HEK293 (cell line): ENCODE measurements around the gene PTGR1.

Experiments
- CTCF ChIA-PET: fragments of 350-600 bp; formaldehyde crosslinking; extraction: SDS; loops from one replicate; lab custom pipeline; 2021; ENCODE audit warnings: antibody characterized with exemption; lab: Yijun Ruan, JAX
- POLR2A ChIA-PET: fragments of 300-600 bp; formaldehyde crosslinking; extraction: SDS; loops from one replicate; lab custom pipeline; 2020; ENCODE audit warnings: antibody characterized with exemption, inconsistent platforms; lab: Yijun Ruan, JAX
- H3K27ac ChIP-seq: fragments of 200-500 bp; sonication (Bioruptor generic); 2 replicates; pipeline ENCODE4 v1.5.1; 2014; ENCODE audit warnings: low read depth, low read length, control low read depth, inconsistent platforms; ENCODE audit errors: extremely low read depth
- H3K36me3 ChIP-seq, 2 experiments: fragments of 200-500 bp in 1 of 2; sonication (Bioruptor generic) in 1 of 2; 1 replicate in 1 of 2; 2 replicates in 1 of 2; pipeline ENCODE4 v1.5.1; 2014 to 2017; ENCODE audit warnings: inconsistent platforms in 2 of 2, low read length in 2 of 2; ENCODE audit not compliant: control insufficient read depth in 2 of 2, insufficient read depth in 1 of 2
- H3K4me1 ChIP-seq: fragments of 200-500 bp; sonication (Bioruptor generic); 2 replicates; pipeline ENCODE4 v1.5.1; 2014; ENCODE audit warnings: mild to moderate bottlenecking, low read length, inconsistent platforms; ENCODE audit not compliant: control insufficient read depth, insufficient read depth
- H3K4me3 ChIP-seq: 2 replicates; pipeline ENCODE4 v1.5.1; 2011; ENCODE audit warnings: low read depth, mild to moderate bottlenecking, control low read depth, low read length, moderate library complexity
- H3K9me3 ChIP-seq: fragments of 200-500 bp; sonication (Bioruptor generic); 2 replicates; pipeline ENCODE4 v1.5.1; 2014; ENCODE audit warnings: low read depth, low read length, inconsistent platforms; ENCODE audit not compliant: control insufficient read depth, insufficient read depth
- EGR2 ChIP-seq: fragments of 450-650 bp; formaldehyde crosslinking; IDR thresholded peaks from 2 replicates; pipeline ENCODE4 v1.5.1; 2016; ENCODE audit warnings: low read depth, missing biosample characterization, missing genetic modification characterization
- IKZF3 ChIP-seq: fragments of 450-650 bp; IDR thresholded peaks from 2 replicates; pipeline ENCODE4 v1.5.0; 2018; ENCODE audit warnings: missing biosample characterization, mild to moderate bottlenecking, missing genetic modification characterization, moderate library complexity
- KLF10 ChIP-seq: fragments of 450-650 bp; IDR thresholded peaks from 2 replicates; pipeline ENCODE4 v1.5.1; 2018; ENCODE audit warnings: missing biosample characterization, mild to moderate bottlenecking, missing genetic modification characterization
- OSR2 ChIP-seq: fragments of 450-650 bp; formaldehyde crosslinking; IDR thresholded peaks from 2 replicates; pipeline ENCODE4 v1.5.1; 2016; ENCODE audit warnings: missing biosample characterization, missing genetic modification characterization
- SCRT2 ChIP-seq: fragments of 450-650 bp; formaldehyde crosslinking; IDR thresholded peaks from 2 replicates; pipeline ENCODE4 v1.5.1; 2016; ENCODE audit warnings: missing biosample characterization, missing genetic modification characterization
- SETDB1 ChIP-seq: IDR thresholded peaks from one replicate; pipeline ENCODE4 v1.6.1; 2017; ENCODE audit warnings: mild to moderate bottlenecking, low read length, moderate library complexity, mixed read lengths; ENCODE audit not compliant: insufficient read length
- ZNF169 ChIP-seq: fragments of 450-650 bp; formaldehyde crosslinking; IDR thresholded peaks from 2 replicates; pipeline ENCODE4 v1.5.1; 2016; ENCODE audit warnings: missing biosample characterization, missing genetic modification characterization
- ZNF2 ChIP-seq: fragments of 450-650 bp; formaldehyde crosslinking; IDR thresholded peaks from 2 replicates; pipeline ENCODE4 v1.5.1; 2016; ENCODE audit warnings: missing biosample characterization, missing genetic modification characterization
- ZNF501 ChIP-seq: fragments of 450-650 bp; formaldehyde crosslinking; IDR thresholded peaks from 2 replicates; pipeline ENCODE4 v1.5.1; 2016; ENCODE audit warnings: missing biosample characterization, missing genetic modification characterization
- ZNF549 ChIP-seq: fragments of 450-650 bp; IDR thresholded peaks from 2 replicates; pipeline ENCODE4 v1.5.1; 2018; ENCODE audit warnings: missing biosample characterization, missing genetic modification characterization, mild to moderate bottlenecking, inconsistent platforms, moderate library complexity
- ZNF561 ChIP-seq: fragments of 450-650 bp; IDR thresholded peaks from 2 replicates; pipeline ENCODE4 v1.5.1; 2018; ENCODE audit warnings: missing biosample characterization, missing genetic modification characterization, borderline replicate concordance
- ZNF585B ChIP-seq: fragments of 450-650 bp; formaldehyde crosslinking; IDR thresholded peaks from 2 replicates; pipeline ENCODE4 v1.5.1; 2016; ENCODE audit warnings: missing biosample characterization, missing genetic modification characterization
- ZNF629 ChIP-seq: fragments of 450-650 bp; formaldehyde crosslinking; IDR thresholded peaks from 2 replicates; pipeline ENCODE4 v1.5.1; 2017; ENCODE audit warnings: missing biosample characterization, missing genetic modification characterization
- TF ChIP-seq, protein P1 (sequence below): fragments of 450-650 bp; formaldehyde crosslinking; IDR thresholded peaks from 2 replicates; pipeline ENCODE4 v1.5.1; 2016; ENCODE audit warnings: missing biosample characterization, missing genetic modification characterization
- TF ChIP-seq, protein P2 (sequence below): fragments of 450-650 bp; formaldehyde crosslinking; IDR thresholded peaks from 2 replicates; pipeline ENCODE4 v1.5.1; 2016; ENCODE audit warnings: missing biosample characterization, missing genetic modification characterization, low read depth
- TF ChIP-seq, protein P3 (sequence below): fragments of 450-650 bp; formaldehyde crosslinking; IDR thresholded peaks from 2 replicates; pipeline ENCODE4 v1.5.1; 2016; ENCODE audit warnings: missing biosample characterization, missing genetic modification characterization

Gene PTGR1

DNA sequence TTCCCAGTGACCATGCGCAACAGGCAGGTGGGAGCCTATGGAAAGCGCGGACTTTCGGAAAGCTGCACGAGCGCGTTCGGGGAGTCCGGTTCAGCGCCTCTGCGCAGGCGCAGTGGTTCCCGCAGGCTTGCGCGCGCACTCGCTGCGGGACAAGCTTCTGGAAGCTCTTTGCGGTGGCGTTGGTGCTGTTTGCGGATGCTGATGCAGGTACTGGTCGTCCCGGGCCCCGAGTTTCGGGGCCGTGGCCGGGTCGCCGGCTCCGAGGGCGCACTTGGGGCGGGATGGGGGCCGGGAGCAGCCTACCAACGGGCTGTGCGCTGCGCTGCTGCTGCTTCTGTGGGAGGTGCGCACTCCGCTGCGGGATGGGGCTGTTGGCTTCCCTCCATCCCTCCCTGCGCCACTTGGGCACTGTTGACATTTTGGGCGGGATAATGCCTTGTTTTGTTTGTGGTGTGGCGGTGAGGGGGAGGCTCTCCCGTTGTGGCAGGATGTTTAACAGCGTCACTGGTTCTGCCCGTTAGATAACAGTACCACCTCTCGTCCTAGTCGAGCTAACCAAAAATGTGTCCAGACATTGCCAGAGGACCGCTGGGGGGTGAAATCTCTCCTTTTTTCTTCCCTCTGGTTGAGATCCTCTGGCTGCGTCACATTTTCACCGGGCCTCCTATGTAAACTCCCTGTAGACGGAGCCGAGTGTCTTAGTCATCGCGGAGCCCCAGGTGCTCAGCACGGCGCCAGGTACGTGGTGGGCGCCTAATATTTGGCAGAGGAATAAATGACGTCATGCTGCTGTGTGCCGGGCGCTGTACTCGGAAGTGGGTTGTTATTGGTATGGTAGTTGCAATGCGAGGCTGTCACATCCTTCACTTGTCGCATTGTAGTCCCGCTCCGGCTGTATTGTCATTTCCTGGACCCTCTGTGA lies 74.1 kb downstream of the PTGR1 start, which contains the start of gene ZNF483 (continued):
- TF ChIP-seq ZNF629, result peak; percentile 76
- 0 out of 2 replicates have a peak, but pooled peaks have one; percentile 19 for TF ChIP-seq ZNF2 (tag by site-specific recombination)
- TF ChIP-seq, protein P1, sequence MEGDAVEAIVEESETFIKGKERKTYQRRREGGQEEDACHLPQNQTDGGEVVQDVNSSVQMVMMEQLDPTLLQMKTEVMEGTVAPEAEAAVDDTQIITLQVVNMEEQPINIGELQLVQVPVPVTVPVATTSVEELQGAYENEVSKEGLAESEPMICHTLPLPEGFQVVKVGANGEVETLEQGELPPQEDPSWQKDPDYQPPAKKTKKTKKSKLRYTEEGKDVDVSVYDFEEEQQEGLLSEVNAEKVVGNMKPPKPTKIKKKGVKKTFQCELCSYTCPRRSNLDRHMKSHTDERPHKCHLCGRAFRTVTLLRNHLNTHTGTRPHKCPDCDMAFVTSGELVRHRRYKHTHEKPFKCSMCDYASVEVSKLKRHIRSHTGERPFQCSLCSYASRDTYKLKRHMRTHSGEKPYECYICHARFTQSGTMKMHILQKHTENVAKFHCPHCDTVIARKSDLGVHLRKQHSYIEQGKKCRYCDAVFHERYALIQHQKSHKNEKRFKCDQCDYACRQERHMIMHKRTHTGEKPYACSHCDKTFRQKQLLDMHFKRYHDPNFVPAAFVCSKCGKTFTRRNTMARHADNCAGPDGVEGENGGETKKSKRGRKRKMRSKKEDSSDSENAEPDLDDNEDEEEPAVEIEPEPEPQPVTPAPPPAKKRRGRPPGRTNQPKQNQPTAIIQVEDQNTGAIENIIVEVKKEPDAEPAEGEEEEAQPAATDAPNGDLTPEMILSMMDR (tag by site-specific recombination), result 0 out of 2 replicates have a peak, but pooled peaks have one; percentile 17
- TF ChIP-seq, protein P2, sequence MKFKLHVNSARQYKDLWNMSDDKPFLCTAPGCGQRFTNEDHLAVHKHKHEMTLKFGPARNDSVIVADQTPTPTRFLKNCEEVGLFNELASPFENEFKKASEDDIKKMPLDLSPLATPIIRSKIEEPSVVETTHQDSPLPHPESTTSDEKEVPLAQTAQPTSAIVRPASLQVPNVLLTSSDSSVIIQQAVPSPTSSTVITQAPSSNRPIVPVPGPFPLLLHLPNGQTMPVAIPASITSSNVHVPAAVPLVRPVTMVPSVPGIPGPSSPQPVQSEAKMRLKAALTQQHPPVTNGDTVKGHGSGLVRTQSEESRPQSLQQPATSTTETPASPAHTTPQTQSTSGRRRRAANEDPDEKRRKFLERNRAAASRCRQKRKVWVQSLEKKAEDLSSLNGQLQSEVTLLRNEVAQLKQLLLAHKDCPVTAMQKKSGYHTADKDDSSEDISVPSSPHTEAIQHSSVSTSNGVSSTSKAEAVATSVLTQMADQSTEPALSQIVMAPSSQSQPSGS, result peak; percentile 95
- 0 out of 2 replicates have a peak, but pooled peaks have one; percentile 8 for TF ChIP-seq EGR2 (tag by site-specific recombination)
- no peak for TF ChIP-seq ZNF169 (tag by site-specific recombination)
- no peak for TF ChIP-seq KLF10 (tag by site-specific recombination)
- peak; percentile 50; the same call in 1 of the 2 replicates for TF ChIP-seq OSR2

DNA sequence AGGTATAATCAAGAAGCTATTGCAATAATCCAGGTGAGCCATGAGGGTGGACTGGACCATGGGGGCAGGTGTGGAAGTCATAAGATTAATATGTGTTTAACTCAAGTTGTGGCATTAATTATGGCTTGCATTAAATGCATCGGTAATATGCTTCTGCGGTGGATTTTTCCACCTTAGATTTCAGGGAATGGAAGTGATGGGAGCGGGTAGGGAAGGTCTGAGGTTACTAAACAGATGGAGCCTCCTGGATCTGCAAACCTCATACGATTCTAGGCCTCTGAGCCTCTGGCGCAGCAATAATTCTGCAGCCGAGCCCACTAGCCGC lies 74.8 kb downstream of the PTGR1 start:
- CTCF ChIA-PET, result no interaction called here
- H3K4me3 ChIP-seq, result peak overlapping the region; percentile 93
- H3K27ac ChIP-seq, result no peak overlapping the region; the same call in 1 of the 2 replicates
- no peak for TF ChIP-seq SCRT2 (tag by site-specific recombination)
- TF ChIP-seq ZNF585B (tag by site-specific recombination), result no peak
- TF ChIP-seq, protein P3, sequence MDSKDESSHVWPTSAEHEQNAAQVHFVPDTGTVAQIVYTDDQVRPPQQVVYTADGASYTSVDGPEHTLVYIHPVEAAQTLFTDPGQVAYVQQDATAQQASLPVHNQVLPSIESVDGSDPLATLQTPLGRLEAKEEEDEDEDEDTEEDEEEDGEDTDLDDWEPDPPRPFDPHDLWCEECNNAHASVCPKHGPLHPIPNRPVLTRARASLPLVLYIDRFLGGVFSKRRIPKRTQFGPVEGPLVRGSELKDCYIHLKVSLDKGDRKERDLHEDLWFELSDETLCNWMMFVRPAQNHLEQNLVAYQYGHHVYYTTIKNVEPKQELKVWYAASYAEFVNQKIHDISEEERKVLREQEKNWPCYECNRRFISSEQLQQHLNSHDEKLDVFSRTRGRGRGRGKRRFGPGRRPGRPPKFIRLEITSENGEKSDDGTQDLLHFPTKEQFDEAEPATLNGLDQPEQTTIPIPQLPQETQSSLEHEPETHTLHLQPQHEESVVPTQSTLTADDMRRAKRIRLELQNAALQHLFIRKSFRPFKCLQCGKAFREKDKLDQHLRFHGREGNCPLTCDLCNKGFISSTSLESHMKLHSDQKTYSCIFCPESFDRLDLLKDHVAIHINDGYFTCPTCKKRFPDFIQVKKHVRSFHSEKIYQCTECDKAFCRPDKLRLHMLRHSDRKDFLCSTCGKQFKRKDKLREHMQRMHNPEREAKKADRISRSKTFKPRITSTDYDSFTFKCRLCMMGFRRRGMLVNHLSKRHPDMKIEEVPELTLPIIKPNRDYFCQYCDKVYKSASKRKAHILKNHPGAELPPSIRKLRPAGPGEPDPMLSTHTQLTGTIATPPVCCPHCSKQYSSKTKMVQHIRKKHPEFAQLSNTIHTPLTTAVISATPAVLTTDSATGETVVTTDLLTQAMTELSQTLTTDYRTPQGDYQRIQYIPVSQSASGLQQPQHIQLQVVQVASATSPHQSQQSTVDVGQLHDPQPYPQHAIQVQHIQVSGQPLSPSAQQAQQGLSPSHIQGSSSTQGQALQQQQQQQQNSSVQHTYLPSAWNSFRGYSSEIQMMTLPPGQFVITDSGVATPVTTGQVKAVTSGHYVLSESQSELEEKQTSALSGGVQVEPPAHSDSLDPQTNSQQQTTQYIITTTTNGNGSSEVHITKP, result peak; percentile 80
- 0 out of 2 replicates have a peak, but pooled peaks have one; percentile 6 for TF ChIP-seq ZNF501 (tag by site-specific recombination)
- TF ChIP-seq IKZF3 (tag by site-specific recombination), result 0 out of 2 replicates have a peak, but pooled peaks have one; percentile 31
- H3K9me3 ChIP-seq, result no peaks in the 10 kb centered on the region
- 0 out of 2 replicates have a peak, but pooled peaks cover 2% of the 10 kb centered on the region for H3K4me1 ChIP-seq
- POLR2A ChIA-PET, result interaction anchor here (0.6 to 1.9 kb wide), 7 partner anchors 8 to 107 kb away, joined by 3 to 5 read pairs (median 3); partner anchors contain the start of gene DNAJC25
- peaks cover 3 to 27% of the 10 kb centered on the region in 2 experiments; a peak in 2 of 3 replicates for H3K36me3 ChIP-seq

DNA sequence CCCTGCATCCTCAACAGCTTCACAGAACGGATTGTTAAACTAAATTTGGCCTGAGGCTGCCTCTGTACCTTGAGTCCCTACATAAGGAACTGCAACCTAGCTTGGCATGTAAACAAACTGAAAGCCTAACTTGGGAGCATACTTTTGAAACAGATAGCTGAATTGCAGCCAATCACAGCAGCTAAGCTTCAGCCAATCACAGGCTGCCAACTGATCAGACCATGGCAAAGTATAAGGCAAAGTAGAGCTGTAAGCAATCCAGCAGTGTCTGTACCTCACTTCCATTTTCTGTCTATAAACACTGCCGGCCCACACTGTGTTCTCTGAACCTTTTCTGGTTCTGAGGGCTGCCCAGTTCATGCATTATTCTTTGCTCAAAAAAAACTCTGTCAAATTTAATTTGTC lies 83.4 kb downstream of the PTGR1 start:
- H3K27ac ChIP-seq, result no peak overlapping the region
- H3K4me1 ChIP-seq, result no peaks in the 10 kb centered on the region
- no peak overlapping the region for H3K4me3 ChIP-seq
- ChIA-PET CTCF (no interaction called here), POLR2A (interaction anchor here (0.6 to 1.2 kb wide), 2 partner anchors 8 to 144 kb away, joined by 4 to 9 read pairs; partner anchors contain the start of gene ZNF483)
- H3K9me3 ChIP-seq, result no peaks in the 10 kb centered on the region
- peak; percentile 87 for TF ChIP-seq ZNF549 (tag by site-specific recombination)
- peak; percentile 26 for TF ChIP-seq SETDB1
- TF ChIP-seq ZNF561 (tag by site-specific recombination), result no peak
- no peaks in the 10 kb centered on the region for H3K36me3 ChIP-seq
